Measurements from ENCODE around the gene PITX2. TPM values are rescaled to one million over a fixed set of nuclear protein-coding genes. Genes with fewer than 3 reads are reported as not detected.

Gene PITX2
- total RNA-seq, 1 donor from 2014 or later = 0.29 TPM

GRCh38 chr4:110605077-110605476 lies 17.8 kb downstream of the PITX2 start:
- H3K27me3 ChIP-seq (ENCODE audit: control insufficient read depth, insufficient read depth, low read length) = no peaks in the 10 kb centered on the region
- H3K4me3 ChIP-seq (ENCODE audit: low read depth, low read length) = no peak overlapping the region
- no peaks in the 10 kb centered on the region for H3K36me3 ChIP-seq (ENCODE audit: control insufficient read depth, insufficient read depth, low read length)
- DNase-seq (ENCODE audit: low read depth) = no peak
- TF ChIP-seq CTCF (IDR thresholded peaks at IDR 0.05; ENCODE audit: insufficient read depth, low read length, poor library complexity, severe bottlenecking) = no peak

GRCh38 chr4:110602061-110602460 lies 20.8 kb downstream of the PITX2 start:
- Histone ChIP-seq H3K27me3 (ENCODE audit: control insufficient read depth, insufficient read depth, low read length) (no peaks in the 10 kb centered on the region), H3K36me3 (ENCODE audit: control insufficient read depth, insufficient read depth, low read length) (no peaks in the 10 kb centered on the region), H3K4me3 (ENCODE audit: low read depth, low read length) (no peak overlapping the region)
- DNase-seq (ENCODE audit: low read depth) = no peak
- TF ChIP-seq CTCF (IDR thresholded peaks at IDR 0.05; ENCODE audit: insufficient read depth, low read length, poor library complexity, severe bottlenecking) = no peak

- no peak for DNase-seq (ENCODE audit: low read depth)
- Histone ChIP-seq H3K36me3 (ENCODE audit: control insufficient read depth, insufficient read depth, low read length) (no peaks in the 10 kb centered on the region), H3K4me3 (ENCODE audit: low read depth, low read length) (no peak overlapping the region), H3K27me3 (ENCODE audit: control insufficient read depth, insufficient read depth, low read length) (no peaks in the 10 kb centered on the region)
- no peak for TF ChIP-seq CTCF (IDR thresholded peaks at IDR 0.05; ENCODE audit: insufficient read depth, low read length, poor library complexity, severe bottlenecking)
These were observed 25.3 kb downstream of the PITX2 start for GRCh38 chr4:110597582-110597981.

- no peaks in the 10 kb centered on the region for H3K27me3 ChIP-seq (ENCODE audit: control insufficient read depth, insufficient read depth, low read length)
- DNase-seq (ENCODE audit: low read depth) = no peak
- no peaks in the 10 kb centered on the region for H3K36me3 ChIP-seq (ENCODE audit: control insufficient read depth, insufficient read depth, low read length)
- no peak overlapping the region for H3K4me3 ChIP-seq (ENCODE audit: low read depth, low read length)
- no peak for TF ChIP-seq CTCF (IDR thresholded peaks at IDR 0.05; ENCODE audit: insufficient read depth, low read length, poor library complexity, severe bottlenecking)
These were observed 26.4 kb downstream of the PITX2 start for GRCh38 chr4:110596431-110596830.

- no peaks in the 10 kb centered on the region for H3K36me3 ChIP-seq (ENCODE audit: control insufficient read depth, insufficient read depth, low read length)
- no peaks in the 10 kb centered on the region for H3K27me3 ChIP-seq (ENCODE audit: control insufficient read depth, insufficient read depth, low read length)
- TF ChIP-seq CTCF (IDR thresholded peaks at IDR 0.05; ENCODE audit: insufficient read depth, low read length, poor library complexity, severe bottlenecking) = no peak
- DNase-seq (ENCODE audit: low read depth) = no peak
- H3K4me3 ChIP-seq (ENCODE audit: low read depth, low read length) = no peak overlapping the region
These were observed 27.3 kb downstream of the PITX2 start for GRCh38 chr4:110595583-110595982.

- no peak for DNase-seq (ENCODE audit: low read depth)
- H3K4me3 ChIP-seq (ENCODE audit: low read depth, low read length) = no peak overlapping the region
- peak; percentile 12 for TF ChIP-seq CTCF (IDR thresholded peaks at IDR 0.05; ENCODE audit: insufficient read depth, low read length, poor library complexity, severe bottlenecking)
- no peaks in the 10 kb centered on the region for H3K27me3 ChIP-seq (ENCODE audit: control insufficient read depth, insufficient read depth, low read length)
- H3K36me3 ChIP-seq (ENCODE audit: control insufficient read depth, insufficient read depth, low read length) = no peaks in the 10 kb centered on the region
These were observed 33.6 kb downstream of the PITX2 start for GRCh38 chr4:110589297-110589696.
